ENCODE results near the gene DVL3. TPM values are rescaled to one million over a fixed set of nuclear protein-coding genes. Genes with fewer than 3 reads are reported as not detected.
"Not testable (repeated sequence)": the region's sequence is repeated elsewhere in the genome, so short reads cannot be mapped to it uniquely, and the experiment has no call there.

DVL3 gene
- total RNA-seq: 23.9 TPM

GRCh38 chr3:184154885-184155643 is at the start of gene DVL3:
Gene DVL3 (plus strand): TSS chr3:184155377. CDS start chr3:184155636, 259 bp downstream.
- peak; percentile 19 for DNase-seq

GRCh38 chr3:184110316-184110725 is 44.9 kb upstream of the DVL3 start:
- no peak for DNase-seq

- no peak for DNase-seq
Measured at GRCh38 chr3:184116017-184116416, 39.2 kb upstream of the DVL3 start.

- DNase-seq: no peak
Measured at GRCh38 chr3:184117636-184118035, 37.5 kb upstream of the DVL3 start.

- not testable (repeated sequence) for DNase-seq
Measured at GRCh38 chr3:184121031-184121430, 34.1 kb upstream of the DVL3 start.

- no peak for DNase-seq
Measured at GRCh38 chr3:184126006-184126405, 29.2 kb upstream of the DVL3 start.

- no peak for DNase-seq
Measured at GRCh38 chr3:184129012-184129411, 26.2 kb upstream of the DVL3 start.

- no peak for DNase-seq
Measured at GRCh38 chr3:184132945-184133344, 22.2 kb upstream of the DVL3 start.

GRCh38 chr3:184133840-184134745 is 21.1 kb upstream of the DVL3 start:
- peak; percentile 67 for DNase-seq

GRCh38 chr3:184134746-184135148 is 20.4 kb upstream of the DVL3 start:
- DNase-seq: no peak

GRCh38 chr3:184135149-184135910 is 19.8 kb upstream of the DVL3 start, which contains the start of gene EIF2B5:
Gene EIF2B5 (plus strand): TSS chr3:184135358. CDS start chr3:184135386, 28 bp downstream.
- peak; percentile 95 for DNase-seq

GRCh38 chr3:184135911-184136260 is 19.3 kb upstream of the DVL3 start:
- DNase-seq: no peak

GRCh38 chr3:184140436-184140835 is 14.7 kb upstream of the DVL3 start:
- DNase-seq: no peak

GRCh38 chr3:184142199-184142598 is 13.0 kb upstream of the DVL3 start:
- no peak for DNase-seq

- no peak for DNase-seq
Measured at GRCh38 chr3:184143327-184143726, 11.8 kb upstream of the DVL3 start.

GRCh38 chr3:184144505-184144904 is 10.7 kb upstream of the DVL3 start:
- no peak for DNase-seq

GRCh38 chr3:184145111-184145524 is 10.1 kb upstream of the DVL3 start:
- peak; percentile 52 for DNase-seq

GRCh38 chr3:184145751-184146270 is 9.4 kb upstream of the DVL3 start:
- no peak for DNase-seq

GRCh38 chr3:184148076-184148475 is 7.1 kb upstream of the DVL3 start:
- no peak for DNase-seq

- no peak for DNase-seq
Measured at GRCh38 chr3:184149123-184149522, 6.1 kb upstream of the DVL3 start.

- DNase-seq: not testable (repeated sequence)
Measured at GRCh38 chr3:184149770-184150169, 5.4 kb upstream of the DVL3 start.
